Heart left ventricle (tissue), 13 donors: ENCODE results near the gene NTM.

ENCODE experiments used
- CTCF ChIP-seq, 12 donors: fragments of 200-600 bp; sonication (generic) in 4 of 12; IDR thresholded peaks; one replicate each; pipeline versions ENCODE4 v1.5.0 to v1.8.0; 2018 to 2022; ENCODE audit warnings: antibody characterized with exemption in 12 of 12, mild to moderate bottlenecking in 5 of 12
- POLR2A ChIP-seq, 2 donors: fragments of 450-650 bp; IDR thresholded peaks; one replicate each; pipeline ENCODE4 v1.6.1; 2017; ENCODE audit warnings: antibody characterized with exemption in 2 of 2, mild to moderate bottlenecking in 2 of 2, moderate library complexity in 2 of 2
- donor health status: ischemic (EF 13 %, LVEDD 7.1; RV severe dilation, severe dysfunction).
- donor health status: DM: no; HTN: yes; CAD: no.
- donor health status: DM: no; HTN: no; CAD: no.
- donor health status: ischemic (EF 25% LVEDD 6.9; RV normal size, moderate dysfunction).
- donor health status: ischemic (EF 25% LVEDD 5.7; RV mildly dilated, moderate dysfunction).
- donor health status: ischemic (EF 35%, LVEDD 5.7; RV mildly dilated, moderate dysfunction).
- donor health status: nonischemic (EF 11% LVEDD 7.7; RV severe dilation, severe dysfunction).
- donor health status: DM: yes; HTN: yes; CAD: no.
- donor health status: PGD.
- donor health status: ischemic (EF 29% LVEDD 5.4; RV normal size, mild dysfunction).
- donor health status: nonischemic (EF 23%, LVEDD 6.1; RV moderate dilation, normal function).

DNA sequence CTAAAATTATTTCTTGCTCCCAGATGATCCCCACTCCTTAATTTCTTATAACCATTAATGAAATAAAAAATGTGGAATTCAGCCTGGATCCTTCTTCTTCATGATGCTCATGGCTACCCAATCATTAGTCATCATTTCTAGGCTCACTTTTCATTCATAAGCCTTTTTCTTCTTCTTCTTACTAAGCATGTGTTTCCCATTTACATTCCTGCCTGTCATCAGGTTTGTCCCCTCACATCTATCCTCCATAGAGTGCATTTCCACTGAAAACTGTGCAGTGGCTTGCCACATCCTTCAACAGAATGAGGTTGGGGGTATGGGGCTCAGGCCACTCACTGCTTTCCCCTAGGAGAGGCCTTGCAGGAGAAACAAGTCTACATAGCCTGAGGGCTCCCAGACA lies 35.8 kb upstream of the NTM start:
- TF ChIP-seq CTCF (IDR thresholded peaks at IDR 0.05) (no peak), POLR2A (IDR thresholded peaks at IDR 0.05) (no peak)
